HG03469 (cell line): ENCODE results near the gene PHIP.
"Not testable (repeated sequence)": the region's sequence is repeated elsewhere in the genome, so short reads cannot be mapped to it uniquely, and the experiment has no call there.

Source experiments
- ATAC-seq: cut with Tn5 transposase; IDR thresholded peaks from one replicate; pipeline ENCODE4 v1.9.1; 2021; ENCODE audit warnings: mild to moderate bottlenecking, moderate library complexity, moderate number of reproducible peaks; ENCODE audit not compliant: unreplicated experiment

PHIP gene

DNA sequence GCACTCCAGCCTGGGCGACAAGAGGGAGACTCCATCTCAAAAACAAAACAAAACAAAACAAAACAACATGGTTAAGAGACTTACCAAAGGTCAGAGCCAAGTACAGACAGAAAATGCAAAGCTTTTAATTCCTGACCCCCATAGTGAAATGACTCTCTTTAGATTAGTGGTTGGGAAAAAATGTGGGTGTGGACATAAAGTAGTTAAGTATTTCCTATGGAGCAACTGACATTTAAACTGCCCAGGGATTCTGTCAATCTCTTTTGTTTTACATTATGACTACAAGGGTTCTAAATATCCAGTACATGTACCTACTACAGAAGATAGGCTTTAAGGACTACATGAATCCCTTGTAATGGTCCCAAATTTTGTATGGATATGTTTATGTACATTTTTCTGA is 135.6 kb downstream of the PHIP start:
- no peak for ATAC-seq

DNA sequence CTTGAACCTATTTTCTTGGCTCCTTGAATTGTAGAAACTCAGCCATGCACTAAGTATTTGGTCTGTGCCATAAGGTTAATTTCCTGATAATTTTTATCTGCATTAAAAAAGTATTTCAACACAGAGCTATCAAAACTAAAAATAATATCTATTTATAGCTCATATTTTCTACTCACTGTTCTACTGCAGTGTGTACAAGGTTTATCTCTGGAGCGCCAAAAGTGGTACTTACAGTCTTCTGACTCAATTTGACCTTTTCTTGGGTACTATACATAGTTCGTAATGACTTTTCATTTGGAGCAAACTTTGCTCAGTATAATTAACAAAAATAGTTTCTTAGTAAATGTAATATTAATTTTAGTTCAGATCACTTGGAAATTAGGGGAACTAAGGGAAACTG is 141.5 kb downstream of the PHIP start:
- ATAC-seq = no peak

DNA sequence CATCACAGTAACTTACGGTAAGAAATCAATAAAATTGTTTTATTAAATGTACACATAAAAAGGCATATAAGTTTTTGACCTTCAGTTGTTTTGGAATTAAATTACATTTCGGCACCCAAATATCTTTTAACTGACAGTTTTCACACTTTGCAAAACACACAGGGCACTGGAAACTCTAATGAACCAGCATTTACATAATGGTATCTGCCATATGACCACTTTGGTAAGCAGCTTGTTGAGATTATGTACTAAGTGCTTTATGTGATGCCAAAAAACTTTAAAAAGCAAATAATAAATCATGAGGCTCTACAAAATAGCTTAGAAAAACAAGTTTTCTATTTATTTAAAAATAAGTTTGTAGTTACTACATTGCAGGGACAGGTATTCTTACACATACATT is 142.5 kb downstream of the PHIP start:
- no peak for ATAC-seq

DNA sequence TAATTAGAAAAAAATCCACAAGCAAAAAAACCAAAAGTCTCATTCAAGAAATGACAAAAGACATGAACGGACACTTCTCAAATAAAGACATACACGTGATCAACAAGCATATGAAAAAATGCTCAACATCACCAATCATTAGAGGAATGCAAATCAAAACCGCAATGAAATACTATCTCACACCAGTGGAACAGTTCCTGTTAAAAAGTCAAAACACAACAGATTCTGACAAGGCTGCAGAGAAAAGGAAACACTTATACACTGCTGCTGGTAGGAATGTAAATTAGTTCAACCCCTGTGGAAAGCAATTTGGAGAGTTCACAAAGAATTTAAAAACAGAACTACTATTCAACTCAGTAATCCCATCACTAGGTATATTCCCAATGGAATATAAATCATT is 152.7 kb downstream of the PHIP start:
- ATAC-seq = no peak

DNA sequence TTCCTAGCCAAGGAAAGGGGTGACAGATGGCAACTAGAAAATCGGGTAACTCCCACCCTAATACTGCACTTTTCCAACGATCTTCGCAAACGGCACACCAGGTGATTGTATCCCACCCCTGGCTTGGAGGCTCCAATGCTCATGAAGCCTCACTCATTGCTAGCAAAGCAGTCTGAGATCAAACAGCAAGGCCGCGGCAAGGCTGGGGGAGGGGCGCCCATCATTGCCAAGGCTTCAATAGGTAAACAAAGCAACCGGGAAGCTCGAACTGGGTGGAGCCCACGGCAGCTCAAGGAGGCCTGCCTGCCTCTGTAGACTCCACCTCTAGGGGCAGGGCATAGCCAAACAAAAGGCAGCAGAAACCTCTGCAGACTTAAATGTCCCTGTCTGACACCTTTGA is 156.9 kb downstream of the PHIP start:
- ATAC-seq = not testable (repeated sequence)

DNA sequence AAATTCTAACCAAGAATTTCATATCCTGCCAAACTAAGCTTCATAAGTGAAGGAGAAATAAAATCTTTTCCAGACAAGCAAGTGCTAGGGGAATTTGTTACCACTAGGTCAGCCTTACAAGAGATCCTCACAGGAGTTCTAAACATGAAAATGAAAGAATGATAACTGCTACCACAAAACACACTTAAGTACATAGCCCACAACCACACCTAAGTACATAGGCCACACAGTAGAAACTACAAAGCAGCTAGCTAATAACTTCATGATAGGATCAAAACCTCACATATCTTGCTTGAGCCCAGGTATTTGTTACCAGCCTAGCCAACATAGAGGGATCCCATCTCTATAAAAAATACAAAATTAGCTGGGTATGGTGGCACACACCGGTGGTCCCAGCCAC is 160.3 kb downstream of the PHIP start:
- ATAC-seq = no peak

DNA sequence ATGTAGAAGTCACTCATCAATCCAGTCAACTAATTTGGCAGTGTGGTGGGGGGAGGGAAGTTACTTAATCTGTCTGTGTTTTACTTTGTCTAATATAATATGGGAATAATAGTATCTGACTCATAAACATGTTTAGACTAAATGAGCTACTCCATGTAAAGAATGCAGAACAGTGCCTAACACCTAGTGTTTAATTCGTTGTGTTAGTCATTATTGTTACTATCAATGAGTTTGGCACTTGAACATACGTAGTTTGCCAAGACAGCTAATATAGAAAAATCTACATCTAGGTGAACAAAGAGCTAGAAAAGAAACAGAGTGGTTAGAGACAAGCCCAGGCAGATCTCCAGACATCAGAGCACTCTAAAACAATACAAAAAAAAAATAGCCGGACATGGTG is 161.6 kb downstream of the PHIP start:
- ATAC-seq = no peak

DNA sequence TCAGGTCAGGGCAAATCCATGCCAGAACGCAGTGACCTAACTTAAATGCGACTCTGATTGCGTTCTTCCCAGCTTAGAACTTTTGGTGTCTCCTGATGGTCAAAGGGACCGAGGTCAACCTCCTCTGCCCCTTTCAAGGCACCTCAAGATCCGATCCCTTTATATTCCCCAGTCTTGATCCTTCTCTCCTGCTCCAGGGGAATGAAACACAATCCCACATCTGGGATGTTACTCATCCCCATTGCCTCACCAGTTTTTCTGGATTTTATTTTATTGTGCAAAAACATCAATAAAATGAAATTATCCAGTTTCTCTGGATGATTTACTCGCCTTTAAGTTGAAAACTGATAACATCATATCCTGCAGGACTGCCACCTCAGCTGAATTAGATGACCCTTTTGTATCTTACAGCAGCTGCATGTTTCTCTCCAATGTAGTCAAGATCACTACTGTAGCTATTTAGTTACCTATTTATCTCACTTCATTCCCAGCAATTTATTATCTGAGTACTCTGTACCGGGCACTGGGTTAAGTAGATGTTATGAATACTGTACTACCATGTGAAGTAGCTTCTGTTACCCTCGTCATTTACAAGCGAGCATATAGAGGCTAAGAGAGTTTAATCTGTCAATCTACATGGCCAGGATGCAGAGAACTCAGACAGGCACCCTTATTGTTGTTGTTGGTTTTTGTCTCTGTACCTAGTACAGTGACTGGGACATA is 166.7 kb downstream of the PHIP start:
- no peak for ATAC-seq

DNA sequence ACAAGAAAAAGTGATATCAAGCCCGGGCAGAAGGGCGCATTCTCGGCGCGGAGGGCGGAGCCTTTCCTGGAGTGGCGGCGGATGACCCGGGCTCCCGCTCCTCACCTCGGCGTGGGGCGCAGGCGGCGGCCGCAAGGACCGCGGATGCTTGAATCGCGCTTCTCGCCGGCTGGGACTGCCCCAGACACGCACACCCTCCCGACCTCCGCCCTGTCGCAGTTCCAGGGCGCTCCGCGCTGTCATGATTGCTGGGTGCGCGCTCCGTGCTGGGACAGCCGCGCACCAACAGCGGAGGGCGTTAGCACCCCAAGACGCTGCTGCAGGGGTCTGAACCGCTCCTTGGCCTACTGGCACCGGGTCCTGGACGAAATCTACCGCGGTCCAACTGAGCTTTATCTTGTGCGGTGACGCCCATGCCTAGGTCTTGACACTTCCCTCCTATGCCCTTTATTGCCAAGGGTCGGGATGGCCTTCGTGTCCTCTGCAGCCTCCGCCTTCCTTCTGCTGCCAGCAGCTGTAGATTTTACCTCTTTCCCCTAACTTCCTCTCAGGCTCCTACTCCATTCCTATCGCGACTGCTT is 167.4 kb downstream of the PHIP start:
- peak; percentile 40 for ATAC-seq

DNA sequence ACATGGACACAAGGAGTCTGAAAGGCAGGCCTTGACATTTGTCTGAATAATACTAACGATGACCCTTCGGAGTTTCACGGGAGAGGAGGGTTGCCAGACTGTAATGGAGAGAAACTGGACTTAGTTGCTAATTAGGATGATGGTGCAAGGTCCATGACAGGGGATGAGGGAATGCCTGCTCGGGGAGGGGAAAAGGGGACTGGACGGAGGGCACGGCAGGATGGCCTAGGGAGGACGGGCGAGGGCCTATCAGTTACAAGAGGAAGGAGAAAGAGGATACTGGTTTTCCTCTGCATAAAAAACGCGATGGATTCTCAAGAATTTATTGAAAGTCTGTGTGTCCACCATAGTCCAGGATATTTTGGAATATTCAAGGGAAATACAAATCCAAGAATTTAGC is 168.0 kb downstream of the PHIP start:
- ATAC-seq = no peak

DNA sequence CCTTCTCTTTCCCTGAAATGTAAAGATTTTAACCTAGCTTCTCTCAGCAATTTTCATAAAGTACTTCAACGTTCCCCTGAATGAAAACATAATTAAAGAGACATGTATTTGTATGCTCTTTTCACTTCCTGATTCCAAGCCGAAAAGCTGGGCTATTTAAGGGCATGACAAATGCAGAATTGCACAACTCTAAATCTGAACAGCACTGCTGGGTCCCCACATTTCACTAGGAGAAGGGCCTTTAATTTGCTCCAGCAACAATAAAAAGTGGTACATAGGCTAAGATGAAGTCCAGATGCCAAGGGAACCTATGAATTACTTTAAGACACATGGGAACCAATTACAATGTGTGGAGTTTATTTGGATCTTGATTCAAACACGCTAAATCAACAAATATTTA is 168.7 kb downstream of the PHIP start:
- peak; percentile 42 for ATAC-seq

DNA sequence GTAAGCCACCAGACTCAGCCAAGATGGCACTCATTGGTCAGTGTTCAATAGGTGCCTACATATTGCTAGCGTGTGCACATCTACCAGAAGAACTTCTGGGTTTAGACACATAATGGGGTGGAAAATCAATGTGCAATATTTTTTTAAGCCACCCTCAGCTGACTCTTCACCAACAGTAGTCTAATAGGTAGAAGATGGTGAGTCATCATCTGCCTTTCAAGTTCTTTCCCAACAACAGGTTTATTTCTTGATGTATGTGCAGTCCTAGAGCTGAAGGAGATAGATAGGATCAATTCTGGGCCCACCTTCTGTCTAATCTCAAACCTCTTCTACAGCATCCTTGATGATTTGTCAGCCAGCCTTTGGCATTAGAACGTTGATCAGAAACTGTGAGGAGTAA is 169.4 kb downstream of the PHIP start:
- no peak for ATAC-seq

DNA sequence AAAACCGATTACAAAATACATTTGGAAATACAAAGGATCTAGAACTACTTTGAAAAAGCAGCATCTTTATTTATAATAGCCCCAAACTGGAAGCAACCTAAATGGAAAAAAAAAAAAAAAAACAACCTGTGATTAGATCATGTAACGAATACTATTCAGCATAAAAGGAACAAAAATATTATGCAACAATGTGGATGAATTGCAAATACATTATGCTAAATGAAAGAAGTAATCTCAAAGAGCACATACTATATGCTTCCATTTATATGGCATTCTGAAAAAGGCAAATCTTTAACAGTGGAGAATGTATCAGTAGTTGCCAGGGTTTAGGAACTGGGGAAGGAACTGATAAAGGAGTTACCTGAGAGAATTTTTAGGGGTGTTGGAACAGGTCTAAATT is 181.8 kb downstream of the PHIP start:
- no peak for ATAC-seq

DNA sequence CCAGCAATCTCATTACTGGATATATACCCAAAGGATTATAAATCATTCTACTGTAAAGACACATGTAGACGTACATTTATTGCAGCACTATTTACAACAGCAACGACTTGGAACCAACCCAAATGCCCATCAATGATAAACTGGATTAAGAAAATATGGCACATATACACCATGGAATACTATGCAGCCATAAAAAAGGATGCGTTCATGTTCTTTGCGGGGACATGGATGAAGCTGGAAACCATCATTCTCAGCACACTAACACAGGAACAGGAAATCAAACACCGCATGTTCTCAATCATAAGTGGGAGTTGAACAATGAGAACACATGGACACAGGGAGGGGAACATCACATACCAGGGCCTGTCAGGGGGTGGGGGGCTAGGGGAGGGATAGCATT is 188.2 kb downstream of the PHIP start:
- ATAC-seq = not testable (repeated sequence)
